ENCODE results near the gene USP47.

The USP47 gene

DNA sequence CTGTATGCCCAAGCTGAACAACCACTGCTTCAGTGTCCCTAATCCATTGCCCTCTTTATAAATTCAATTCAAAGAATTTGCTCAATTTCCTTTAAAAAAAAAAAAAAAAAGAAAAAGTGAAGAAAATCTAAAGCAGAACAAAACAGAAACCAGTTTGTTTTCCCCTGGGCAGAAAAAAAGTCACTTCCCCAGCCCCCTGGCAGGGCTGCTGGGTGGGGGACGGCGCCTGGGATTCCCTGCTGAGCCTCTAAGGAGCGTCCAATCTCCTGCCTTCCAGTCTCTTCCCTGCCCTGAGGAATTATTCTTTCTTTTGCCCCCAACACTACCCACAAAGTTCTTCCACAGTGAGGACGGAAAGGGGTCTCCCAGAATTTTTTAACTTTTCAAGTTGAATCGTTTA is 142.8 kb downstream of the USP47 start:
- DNase-seq: no peak

DNA sequence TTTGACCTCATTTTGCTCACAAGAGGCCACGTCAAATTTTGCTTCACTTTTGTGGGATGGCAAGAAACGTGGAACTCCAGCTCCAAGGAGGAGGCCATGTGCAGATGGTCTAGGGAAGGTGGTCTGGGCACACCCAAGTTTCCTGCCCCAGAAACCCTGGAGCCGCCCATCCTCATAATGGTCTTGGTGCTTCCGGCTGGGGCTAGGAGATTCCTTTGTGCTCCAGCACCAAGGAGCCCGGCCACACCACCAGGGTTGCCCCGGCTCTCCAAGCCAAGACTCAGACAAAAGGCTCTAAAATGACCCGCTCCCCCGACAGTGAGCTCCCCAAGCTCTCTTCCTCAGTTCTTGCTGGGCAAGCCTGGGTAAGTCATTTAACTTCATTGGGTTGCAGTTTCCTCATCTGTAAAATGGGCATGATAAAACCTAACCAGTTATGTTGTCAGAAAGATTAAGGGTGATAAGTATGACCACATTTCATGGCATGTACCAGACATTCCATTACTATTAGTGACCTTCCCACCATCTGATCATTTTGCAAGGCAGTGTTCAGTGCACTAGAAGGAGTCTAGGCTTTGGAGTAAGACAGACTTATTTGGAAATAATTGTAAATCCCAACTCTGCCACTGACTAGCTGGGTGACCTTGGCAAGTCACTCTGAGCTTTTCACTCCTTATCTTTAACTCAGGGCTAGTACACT is 143.4 kb downstream of the USP47 start:
- DNase-seq: no peak

GRCh38 chr11:11985954-11986949 is 144.5 kb downstream of the USP47 start:
- DNase-seq: no peak

DNA sequence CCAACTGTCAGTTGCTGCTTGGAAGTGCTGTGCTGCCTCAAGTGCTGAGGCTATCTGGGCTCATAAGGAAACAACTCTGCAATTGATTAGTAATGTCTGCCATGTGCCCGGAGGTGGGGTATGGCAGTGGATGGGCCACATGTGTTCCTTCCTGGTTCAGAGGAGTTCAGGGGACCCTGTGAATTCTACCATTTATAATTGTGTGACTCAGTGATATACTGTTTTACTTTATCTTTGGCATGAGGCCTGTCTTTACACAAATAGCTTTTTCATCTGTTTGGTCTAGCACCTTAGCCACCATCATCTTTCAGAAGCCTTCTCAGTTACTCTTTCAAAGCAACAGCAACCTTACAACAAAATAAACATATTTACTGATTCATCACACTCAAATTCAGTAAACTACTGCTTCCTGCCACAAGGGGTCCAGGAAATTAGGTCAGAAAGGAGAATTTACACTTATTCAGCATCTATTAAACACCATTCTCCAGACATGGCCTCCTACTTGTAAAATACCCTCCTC is 145.8 kb downstream of the USP47 start:
- no peak for DNase-seq

DNA sequence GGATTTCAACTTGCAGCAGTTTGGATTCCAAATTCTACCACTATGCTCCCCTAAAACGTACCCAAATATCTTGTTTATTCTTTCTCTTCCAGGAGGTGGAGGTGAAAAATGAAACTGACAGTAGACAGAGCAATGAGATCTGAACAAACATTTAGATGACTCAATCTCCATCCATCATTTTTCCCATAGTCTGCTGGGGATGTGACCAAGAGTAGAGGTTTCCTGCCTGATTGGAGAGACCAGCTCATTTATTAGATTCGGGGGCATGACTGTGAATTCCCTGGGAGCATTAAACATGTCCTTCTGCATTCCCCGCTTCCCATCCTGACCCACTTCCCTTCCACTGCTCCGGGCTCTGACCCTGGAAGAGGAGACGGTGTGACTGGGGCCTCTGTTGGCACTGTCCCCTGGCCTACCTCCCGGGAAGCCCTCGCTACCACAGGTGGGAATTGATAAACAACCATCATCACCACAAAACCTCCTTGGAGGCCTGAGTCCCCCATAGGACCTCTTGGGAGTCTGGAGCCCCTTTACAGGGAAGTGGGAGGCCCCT is 146.4 kb downstream of the USP47 start:
- no peak for DNase-seq

DNA sequence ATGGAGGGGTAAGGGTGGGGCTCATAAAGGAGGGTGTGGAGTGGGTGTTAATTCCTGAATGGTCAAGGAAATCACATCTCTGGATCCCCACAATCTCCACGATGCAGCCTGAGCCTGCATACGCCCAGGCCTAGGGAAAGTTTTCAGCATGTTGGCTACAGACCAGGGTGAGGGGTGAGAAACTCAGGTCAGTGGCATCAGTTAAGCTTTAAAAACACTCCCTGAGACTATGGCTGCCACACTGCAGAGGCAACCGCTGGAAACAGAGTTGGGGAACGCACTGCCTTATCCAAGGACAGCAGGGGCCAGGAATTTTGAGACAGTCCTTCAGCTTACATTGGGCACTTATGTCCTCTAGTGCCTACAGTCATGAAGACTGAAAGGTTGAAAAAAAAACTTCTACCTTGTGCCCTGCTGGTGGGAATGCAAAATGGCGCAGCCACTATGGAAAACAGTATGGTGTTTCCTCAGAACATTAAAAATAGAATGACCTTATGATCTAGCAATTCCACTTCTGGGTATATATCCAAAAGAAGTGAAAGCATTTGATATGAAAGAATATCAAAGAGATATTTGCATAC is 147.0 kb downstream of the USP47 start:
- no peak for DNase-seq

GRCh38 chr11:11989774-11990744 is 148.3 kb downstream of the USP47 start:
- no peak for DNase-seq

GRCh38 chr11:11992257-11993212 is 150.8 kb downstream of the USP47 start:
- DNase-seq: no peak

DNA sequence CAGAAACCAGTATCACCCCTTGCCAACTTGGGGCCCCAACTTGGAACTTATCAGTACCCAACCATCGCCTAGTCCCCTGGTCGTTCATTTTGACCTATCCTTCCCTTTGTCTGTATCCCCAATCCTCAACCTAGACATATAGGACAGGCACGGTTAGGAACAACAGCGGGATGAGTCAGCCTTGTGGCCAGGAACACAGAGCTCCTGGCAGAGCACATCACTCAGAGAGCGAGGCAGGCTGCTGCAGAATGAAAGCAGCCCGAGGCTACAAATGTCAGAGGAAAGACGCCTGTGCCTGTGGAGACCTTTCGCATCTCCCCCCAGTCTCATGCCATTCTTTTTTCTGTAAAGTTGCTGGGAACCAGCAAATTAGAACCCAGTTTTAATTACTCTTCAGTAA is 152.1 kb downstream of the USP47 start:
- DNase-seq: no peak

- no peak for DNase-seq
Measured at GRCh38 chr11:11995601-11996000, 153.8 kb downstream of the USP47 start.

DNA sequence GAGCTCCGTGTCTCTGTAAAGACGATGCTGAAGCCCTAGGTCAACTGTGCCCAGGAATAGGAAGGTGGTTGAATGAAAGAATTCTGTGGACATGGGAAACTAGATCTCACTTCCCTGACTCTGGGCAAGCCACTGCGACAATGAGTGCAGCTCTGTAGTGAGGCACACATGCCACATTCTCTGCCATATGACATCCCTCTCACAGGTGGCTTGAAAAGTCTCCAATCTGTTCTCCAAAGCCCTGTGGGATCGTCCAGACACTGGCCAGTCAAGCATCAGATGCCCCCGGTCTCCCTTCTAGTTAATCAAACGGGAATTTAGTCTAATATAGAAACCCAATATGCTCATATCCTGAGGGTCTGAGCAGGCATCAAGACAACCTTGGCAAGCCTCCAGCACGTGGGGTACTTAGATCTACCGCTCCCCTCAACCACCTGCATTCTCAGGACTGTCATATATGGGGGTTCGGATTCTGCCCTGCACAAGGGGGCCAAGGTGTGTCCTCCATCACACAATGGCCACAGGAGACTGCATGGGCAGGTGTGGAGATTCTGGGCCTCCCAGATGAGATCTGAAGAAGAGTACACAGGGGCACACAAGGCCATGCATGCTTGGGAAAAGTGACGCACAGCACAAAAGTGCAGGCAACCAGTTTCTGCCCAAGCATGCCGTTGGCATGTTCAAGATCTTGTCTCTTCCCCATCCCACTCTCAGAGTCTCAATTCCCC is 154.7 kb downstream of the USP47 start:
- no peak for DNase-seq

- no peak for DNase-seq
Measured at GRCh38 chr11:11997049-11997322, 155.2 kb downstream of the USP47 start.

GRCh38 chr11:11998091-11998781 is 156.5 kb downstream of the USP47 start:
- DNase-seq: no peak

- no peak for DNase-seq
Measured at GRCh38 chr11:12001186-12001585, 159.4 kb downstream of the USP47 start.

DNA sequence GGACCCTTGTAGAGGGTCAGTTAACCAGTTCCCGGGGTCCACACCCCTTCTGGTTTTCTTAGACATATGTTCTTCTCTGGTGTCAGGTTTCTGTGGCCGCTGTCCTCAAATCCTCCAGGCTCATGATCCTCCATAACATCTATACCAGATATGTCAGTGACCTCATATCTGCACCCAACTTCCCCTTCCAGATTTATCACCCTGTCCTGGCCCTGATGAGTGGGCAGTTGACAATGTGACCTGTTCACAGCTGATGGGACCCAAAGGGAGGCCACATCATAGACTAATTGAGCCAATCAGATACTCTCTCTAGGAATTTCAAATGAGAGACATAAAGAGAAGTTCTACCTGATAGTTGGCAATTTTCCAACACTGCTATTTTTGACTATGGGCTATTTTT is 161.6 kb downstream of the USP47 start:
- no peak for DNase-seq

DNA sequence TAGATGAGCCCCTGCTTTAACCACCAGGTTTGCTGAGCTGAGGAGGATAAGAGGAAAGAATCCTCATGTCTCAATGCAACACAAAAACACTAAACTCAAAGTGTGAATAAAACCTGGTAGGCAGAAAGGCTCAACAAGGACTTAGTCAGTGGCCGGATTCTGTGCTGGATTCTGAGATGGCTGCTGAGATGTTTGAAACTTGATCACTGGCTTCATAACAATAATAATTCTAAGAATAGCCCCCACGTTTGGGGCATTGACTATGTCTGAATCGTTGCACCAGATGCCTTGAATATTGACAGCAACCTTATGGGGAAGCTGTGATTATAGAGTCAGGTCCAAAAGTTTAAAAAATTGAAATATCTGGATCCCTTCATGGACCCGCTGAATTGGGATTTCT is 162.0 kb downstream of the USP47 start:
- no peak for DNase-seq

GRCh38 chr11:12005061-12005460 is 163.3 kb downstream of the USP47 start:
- no peak for DNase-seq

GRCh38 chr11:12005476-12005875 is 163.7 kb downstream of the USP47 start:
- no peak for DNase-seq

- DNase-seq: no peak
Measured at GRCh38 chr11:12006552-12007229, 164.9 kb downstream of the USP47 start.
